GM21576 (cell line): ENCODE data around the gene AGR3.

ENCODE experiments used
- ATAC-seq: cut with Tn5 transposase; IDR thresholded peaks from one replicate; pipeline ENCODE4 v1.9.1; 2021; ENCODE audit warnings: mild to moderate bottlenecking, moderate library complexity; ENCODE audit not compliant: unreplicated experiment

The AGR3 gene

GRCh38 chr7:16881844-16882243 lies at the start of gene AGR3:
Gene AGR3, minus strand, starts transcription at chr7:16881983. Its CDS starts 3,365 bp downstream, at chr7:16878618.
- no peak for ATAC-seq

GRCh38 chr7:16930946-16931345 lies 49.2 kb upstream of the AGR3 start:
- no peak for ATAC-seq

DNA sequence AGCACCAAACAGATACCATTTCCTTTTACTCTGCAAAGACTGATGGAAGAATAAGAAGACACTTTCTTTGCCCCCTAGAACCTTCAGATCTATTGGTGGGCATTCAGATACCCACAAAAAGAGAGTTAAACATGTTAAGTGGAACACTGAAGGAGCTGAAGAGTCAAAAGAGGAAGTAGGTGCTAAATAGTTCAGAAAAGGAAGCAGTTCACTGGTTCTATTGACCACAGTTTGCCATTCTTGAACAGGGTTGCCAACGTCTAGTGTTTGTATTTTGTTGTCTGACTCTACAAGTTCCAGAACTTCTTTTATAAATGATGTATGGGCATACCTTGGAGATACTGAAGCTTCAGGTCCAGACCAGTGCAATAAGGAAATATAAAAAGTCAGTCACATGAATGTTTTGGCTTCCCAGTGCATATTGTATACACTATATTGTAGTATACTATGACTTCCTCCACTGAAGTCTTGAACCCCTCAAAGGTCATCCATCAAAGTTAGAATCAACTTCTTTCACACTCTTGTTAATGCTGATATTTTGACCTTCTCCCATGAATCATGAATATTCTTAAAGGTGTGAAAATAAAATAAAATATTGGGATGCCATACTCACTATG lies 47.5 kb upstream of the AGR3 start:
- ATAC-seq: peak; percentile 94

DNA sequence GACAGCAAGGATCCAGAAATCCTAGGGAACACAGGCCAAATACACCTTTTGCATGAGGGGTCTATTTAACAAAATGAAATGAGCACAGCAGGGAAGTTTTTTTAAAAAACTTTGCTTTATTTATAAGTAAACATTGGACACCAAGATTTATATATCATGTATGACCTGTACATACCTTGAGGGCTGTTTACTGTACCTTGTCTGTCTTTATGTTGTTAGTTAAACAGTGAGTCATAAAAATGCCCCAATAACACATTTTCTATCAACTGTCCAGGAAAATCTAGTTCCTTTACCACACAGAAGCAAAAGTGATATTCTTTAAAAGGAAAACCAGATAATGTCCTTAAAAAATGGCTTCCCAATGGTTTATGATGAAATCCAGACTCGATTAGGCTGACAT lies 45.1 kb upstream of the AGR3 start:
- no peak for ATAC-seq

- ATAC-seq: peak; percentile 49
These were observed 44.5 kb upstream of the AGR3 start for GRCh38 chr7:16926283-16926682.

DNA sequence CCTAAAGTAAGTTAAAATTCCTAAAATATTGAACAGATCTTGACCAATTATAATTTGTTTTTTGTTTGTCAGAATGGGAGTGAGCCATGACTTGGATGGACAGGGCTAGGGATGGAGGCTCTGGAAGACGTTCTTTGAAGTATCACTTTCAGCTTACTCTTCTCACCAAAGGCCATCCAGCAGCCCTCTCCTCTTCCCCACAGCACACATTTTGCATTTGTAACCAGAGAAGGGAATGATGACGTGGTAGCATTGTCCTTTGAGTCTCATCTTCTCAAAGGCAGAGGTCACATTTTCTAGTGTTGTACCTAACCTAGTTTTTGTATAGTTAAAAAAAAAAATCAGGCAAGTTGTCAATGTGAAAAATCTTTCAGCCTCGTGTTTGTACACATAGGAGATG lies 43.8 kb upstream of the AGR3 start:
- no peak for ATAC-seq

DNA sequence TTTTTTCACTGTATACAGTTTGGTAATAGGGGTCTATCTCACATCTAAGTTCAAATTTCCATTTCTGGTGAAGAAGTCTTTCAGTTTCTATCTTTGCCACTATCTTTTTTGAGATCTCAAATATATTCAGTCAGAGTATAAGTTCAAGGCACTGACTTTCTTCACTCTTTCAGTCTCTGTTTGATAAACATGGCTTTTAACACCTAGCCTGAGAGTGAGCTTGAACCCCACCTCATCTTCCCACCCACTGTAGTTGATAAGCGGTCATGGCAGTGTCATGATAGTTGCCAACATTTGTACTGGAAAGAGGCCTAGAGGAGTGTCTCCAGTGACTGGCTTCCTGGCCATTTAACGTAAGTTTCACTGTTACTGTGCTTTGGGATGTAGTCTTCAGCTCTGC lies 41.2 kb upstream of the AGR3 start:
- ATAC-seq: no peak

GRCh38 chr7:16921644-16922257 lies 40.0 kb upstream of the AGR3 start:
- ATAC-seq: no peak

DNA sequence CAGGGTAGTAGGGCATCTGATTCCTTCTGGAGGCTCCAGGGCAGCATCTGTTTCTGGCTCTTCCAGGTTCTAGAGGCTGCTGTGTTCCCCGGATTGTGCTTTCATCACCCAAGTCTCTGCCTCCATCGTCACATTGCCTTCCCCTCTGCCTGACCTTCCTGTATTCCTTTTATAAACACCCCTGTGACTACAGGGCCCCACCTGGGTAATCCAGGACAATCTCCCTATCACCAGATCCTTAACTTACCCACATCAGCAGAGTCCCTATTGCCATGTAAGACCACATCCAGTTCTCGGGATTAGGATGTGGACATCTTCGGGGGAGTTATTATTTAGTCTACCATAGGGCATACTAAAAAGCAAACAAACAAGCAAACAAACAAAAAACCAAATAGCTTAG lies 39.4 kb upstream of the AGR3 start:
- no peak for ATAC-seq

- ATAC-seq: no peak
These were observed 37.7 kb upstream of the AGR3 start for GRCh38 chr7:16919440-16919839.

- ATAC-seq: no peak
These were observed 36.6 kb upstream of the AGR3 start for GRCh38 chr7:16918288-16918895.

GRCh38 chr7:16916738-16917137 lies 35.0 kb upstream of the AGR3 start:
- no peak for ATAC-seq

DNA sequence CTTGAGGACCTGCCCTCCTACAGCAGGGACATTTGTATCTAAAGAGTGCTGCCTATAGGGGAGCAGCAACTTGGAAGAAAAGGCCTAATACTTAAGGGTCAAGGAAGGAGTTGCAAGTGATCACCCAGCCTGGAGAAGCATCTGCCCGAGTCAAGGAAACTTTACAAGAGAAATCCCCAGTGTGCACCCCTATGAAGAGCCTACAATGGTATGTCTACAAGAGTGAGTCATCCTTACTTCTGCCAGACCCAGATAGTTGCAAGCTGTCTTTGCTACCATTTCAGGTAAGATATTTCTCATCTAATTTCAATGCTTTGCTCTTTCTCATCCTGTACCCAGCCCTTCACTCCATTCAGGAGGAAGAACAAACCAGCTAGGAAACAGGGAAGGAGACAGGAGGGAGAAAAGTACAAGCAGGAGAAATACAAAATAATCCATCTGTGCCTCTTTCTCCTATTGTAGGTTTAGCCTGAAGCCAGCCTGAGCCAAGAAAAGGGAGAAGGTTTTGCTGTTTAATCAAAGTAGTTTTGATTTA lies 34.4 kb upstream of the AGR3 start:
- ATAC-seq: no peak

DNA sequence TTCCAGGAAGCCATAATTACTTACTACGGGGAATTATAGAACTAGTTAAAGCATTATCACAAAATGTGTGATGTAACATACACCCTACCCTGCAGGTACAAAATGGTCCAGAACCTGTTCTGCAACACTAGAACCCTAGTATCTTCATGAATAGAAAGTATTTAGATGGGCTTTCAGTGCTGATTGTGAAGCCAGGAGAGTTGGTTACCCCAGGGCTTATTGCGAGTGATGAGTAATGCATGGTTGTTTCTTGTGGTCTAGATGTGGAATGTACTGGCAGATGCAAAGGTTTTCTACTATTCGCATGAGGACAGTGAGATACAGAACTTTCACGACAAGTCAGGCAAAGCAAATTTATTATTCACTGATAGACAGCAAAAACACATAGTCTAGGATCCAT lies 33.6 kb upstream of the AGR3 start:
- no peak for ATAC-seq

GRCh38 chr7:16914771-16915170 lies 33.0 kb upstream of the AGR3 start:
- no peak for ATAC-seq

DNA sequence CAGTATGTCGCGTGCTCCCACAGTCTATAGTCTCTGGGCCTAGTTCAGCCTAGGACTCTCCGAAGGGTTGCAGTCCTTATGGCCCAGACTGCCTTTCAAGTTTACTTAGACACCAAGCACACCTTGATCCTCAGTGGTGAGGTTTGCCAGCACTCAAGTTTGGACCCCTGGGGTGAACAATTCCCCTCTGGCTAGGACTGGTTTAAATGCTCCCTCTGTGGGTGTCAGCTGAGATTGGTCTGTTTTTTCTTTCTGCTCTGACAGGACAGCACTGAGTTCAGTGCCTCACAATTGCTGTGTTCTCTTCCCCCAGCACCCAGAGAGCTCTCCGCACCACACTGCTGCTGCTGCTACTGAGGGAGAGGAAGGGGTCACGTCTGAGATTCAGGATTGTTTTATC lies 31.9 kb upstream of the AGR3 start:
- ATAC-seq: no peak

DNA sequence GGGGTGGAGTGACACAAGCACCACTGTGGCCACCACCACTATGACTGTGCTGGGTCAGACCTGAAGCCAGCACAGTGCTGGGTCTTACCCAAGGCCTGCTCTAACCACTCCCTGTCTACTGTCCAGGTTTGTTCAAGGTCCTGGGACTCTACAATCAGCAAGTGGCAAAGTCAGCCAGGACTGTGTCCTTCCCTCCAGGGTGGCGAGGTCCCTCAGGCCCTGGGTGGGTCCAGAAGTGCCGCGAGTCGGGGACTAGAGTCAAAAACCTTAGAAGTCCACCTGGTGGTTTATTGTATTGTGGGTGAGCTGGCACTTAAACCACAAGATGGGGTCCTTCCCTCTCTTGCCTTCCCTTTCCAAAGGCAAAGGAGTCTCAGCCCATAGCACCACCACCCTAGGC lies 30.8 kb upstream of the AGR3 start:
- ATAC-seq: no peak

- no peak for ATAC-seq
These were observed 26.8 kb upstream of the AGR3 start for GRCh38 chr7:16908561-16908960.

GRCh38 chr7:16905300-16906044 lies 23.7 kb upstream of the AGR3 start:
- ATAC-seq: no peak

GRCh38 chr7:16904076-16904475 lies 22.3 kb upstream of the AGR3 start:
- ATAC-seq: no peak

- no peak for ATAC-seq
These were observed 18.5 kb upstream of the AGR3 start for GRCh38 chr7:16900209-16900768.
